GM13976 (cell line): Measurements from ENCODE around the gene EDN1.
"Not testable (repeated sequence)": the region's sequence is repeated elsewhere in the genome, so short reads cannot be mapped to it uniquely, and the experiment has no call there.

Experiments
- DNase-seq: peaks from one replicate; pipeline ENCODE4 v3.0.0; 2012; ENCODE audit warnings: low spot score
- CTCF ChIP-seq: IDR thresholded peaks from 2 replicates; pipeline ENCODE4 v1.5.1; 2012; ENCODE audit warnings: borderline replicate concordance, mild to moderate bottlenecking; ENCODE audit not compliant: insufficient read depth; ENCODE audit errors: extremely low read depth, missing control alignments, control extremely low read depth
- in situ Hi-C: fragments of 300-500 bp; cut with MboI; formaldehyde crosslinking; loops from one replicate; pipeline ENCODE4 v1.12.0; 2022; ENCODE audit warnings: low sequenced_read_pairs, mixed read lengths, inconsistent platforms; ENCODE audit not compliant: unreplicated experiment

EDN1 gene

DNA sequence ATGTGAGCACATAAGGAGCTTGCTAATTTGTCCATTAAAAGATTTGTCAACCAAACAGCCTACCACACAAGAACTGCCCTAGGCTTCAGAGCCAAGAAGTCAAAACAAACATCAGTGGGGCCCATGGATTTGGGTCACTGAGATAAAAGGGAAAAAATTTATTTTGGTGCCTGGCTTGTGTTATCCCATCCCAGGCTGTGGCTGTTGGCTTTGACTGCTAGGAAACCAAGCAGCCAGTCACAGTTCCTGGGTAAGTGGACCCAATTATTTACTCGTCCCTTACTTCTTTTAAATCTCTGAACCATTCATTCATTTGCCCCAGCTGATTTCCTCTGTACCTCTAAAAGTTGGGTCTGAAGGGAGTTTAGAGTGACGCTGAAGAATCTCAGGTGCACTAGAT is 41.3 kb downstream of the EDN1 start:
- no peak for DNase-seq
- TF ChIP-seq CTCF: no peak
- in situ Hi-C loops: no loop called here

DNA sequence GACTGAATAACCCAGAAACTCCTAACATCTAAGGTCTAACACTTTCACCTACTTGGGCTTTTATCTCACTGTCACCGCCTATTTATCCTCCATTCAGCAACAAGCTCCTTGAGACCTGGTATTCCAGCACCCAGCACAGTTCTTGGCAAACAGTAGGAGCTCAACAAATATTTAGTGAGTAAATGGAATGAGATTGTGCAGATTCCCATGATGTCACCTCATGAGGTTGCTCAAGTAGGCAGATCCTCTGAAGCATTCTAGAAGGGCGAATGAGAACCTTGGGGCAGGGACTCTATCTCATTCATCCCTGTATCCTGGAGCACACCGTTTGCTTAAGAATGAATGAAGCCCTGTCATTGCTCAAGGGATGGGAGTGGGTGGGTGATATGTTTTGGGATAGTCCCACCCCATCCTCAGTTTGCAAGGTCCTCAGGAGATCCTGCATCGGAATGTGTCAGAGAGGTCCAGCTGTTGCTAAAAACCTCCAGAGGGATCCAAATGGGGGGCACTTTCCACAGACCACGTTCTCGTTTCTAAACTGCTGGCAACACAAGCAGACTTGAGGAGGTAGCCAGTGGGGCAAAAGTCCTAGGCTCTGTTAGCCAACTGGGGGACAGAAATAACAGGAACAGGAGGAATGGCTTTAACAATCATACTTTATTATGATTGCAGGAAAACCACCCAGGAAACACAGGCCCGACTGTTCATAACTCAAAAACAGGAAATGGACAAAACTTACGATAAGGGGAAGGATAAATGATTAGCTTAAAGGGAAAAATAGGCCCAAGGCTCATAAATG is 42.0 kb downstream of the EDN1 start:
- TF ChIP-seq CTCF: no peak
- in situ Hi-C loops: no loop called here
- DNase-seq: no peak

GRCh38 chr6:12332750-12333079 is 42.6 kb downstream of the EDN1 start:
- in situ Hi-C loops, DNase-seq: not testable (repeated sequence)

DNA sequence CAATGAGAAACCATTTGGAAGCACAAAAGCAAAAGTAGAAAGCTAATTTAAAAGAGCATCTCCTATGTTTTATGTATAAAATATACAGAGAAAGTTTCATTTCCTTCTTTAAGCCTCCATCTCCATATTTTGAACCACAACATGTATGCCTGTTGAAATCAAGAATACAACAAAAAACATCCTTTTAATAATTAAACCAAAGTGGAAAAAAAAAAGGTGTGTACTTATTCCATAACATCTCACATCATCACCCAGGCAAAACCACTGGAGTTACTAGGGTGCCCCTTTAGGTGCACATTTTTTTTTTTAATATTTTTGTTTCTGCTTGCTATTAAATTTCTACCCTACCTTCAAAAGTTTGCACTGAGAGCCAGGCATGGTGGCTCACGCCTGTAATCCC is 43.0 kb downstream of the EDN1 start:
- DNase-seq: no peak
- TF ChIP-seq CTCF: no peak
- in situ Hi-C loops: no loop called here

GRCh38 chr6:12334526-12335130 is 44.5 kb downstream of the EDN1 start:
- DNase-seq: no peak
- TF ChIP-seq CTCF: no peak
- in situ Hi-C loops: no loop called here

DNA sequence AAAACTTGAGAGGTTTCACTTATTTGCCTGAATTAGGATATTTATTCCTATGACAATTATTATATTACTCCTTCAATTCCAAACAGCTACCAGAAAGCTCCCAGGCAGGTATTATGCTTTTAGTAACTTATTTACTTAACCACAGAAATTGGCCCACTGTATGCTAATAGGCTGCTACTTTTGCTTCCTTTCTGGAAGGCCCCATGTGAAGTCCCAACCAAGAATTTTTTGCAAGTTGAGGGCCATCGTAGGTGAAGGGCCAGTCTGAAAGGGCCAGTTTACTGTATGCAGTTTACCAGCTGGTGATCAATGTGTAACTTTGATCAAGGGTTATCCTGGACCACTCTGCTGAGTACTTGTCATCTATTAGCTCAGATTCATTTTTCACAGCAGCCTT is 45.0 kb downstream of the EDN1 start:
- DNase-seq: no peak
- in situ Hi-C loops: no loop called here
- no peak for TF ChIP-seq CTCF

- in situ Hi-C loops: no loop called here
- no peak for TF ChIP-seq CTCF
- no peak for DNase-seq
Observed at GRCh38 chr6:12335717-12336116, 45.6 kb downstream of the EDN1 start.
